Nephron (organoid): Measurements from ENCODE around the gene PHOSPHO2.

Source experiments
- H3K27ac Mint-ChIP-seq, 3 experiments: 2 replicates each; pipeline ENCODE4 v1.8.0; 2020; ENCODE audit warnings: mixed read lengths in 3 of 3, mild to moderate bottlenecking in 2 of 3, moderate library complexity in 1 of 3
- H3K27me3 Mint-ChIP-seq: 2 replicates; pipeline ENCODE4 v1.8.0; 2021; ENCODE audit warnings: low read depth, mild to moderate bottlenecking, moderate library complexity, mixed read lengths
- H3K36me3 Mint-ChIP-seq: 2 replicates; pipeline ENCODE4 v1.8.0; 2020; ENCODE audit warnings: low read depth, mixed read lengths
- H3K4me1 Mint-ChIP-seq: 2 replicates; pipeline ENCODE4 v1.8.0; 2020; ENCODE audit warnings: mixed read lengths
- H3K4me3 Mint-ChIP-seq, 3 experiments: 2 replicates each; pipeline ENCODE4 v1.8.0; 2020; ENCODE audit warnings: mild to moderate bottlenecking in 3 of 3, mixed read lengths in 3 of 3, moderate library complexity in 2 of 3
- H3K9me3 Mint-ChIP-seq: 2 replicates; pipeline ENCODE4 v1.8.0; 2020; ENCODE audit warnings: mixed read lengths
- TF ChIP-seq, protein P1 (sequence below), 3 experiments: fragments of 200-600 bp; sonication (generic); IDR thresholded peaks; one replicate each; pipeline ENCODE4 v1.5.0; 2021; ENCODE audit warnings: antibody characterized with exemption in 3 of 3; ENCODE audit not compliant: unreplicated experiment in 3 of 3

PHOSPHO2 gene

DNA sequence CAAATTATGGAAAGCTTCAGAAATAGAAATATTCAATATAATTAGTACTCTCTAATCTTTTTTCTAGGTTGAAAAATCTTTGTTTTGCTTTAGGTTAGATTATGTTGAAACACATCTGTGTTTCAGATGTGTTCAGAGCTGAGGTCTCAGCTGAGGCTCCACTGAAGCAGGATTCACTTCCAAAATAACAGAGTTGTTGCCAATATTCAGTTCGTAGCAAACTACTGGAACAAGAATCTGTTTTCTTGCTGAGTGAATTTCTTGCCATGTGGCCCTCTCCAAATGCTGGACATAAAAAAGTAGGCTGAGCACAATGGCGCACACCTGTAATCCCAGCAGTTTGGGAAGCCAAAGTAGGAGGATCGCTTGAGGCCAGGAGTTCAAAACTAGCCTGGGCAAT is 8.7 kb downstream of the PHOSPHO2 start:
- no peak overlapping the region for H3K4me3 Mint-ChIP-seq
- H3K27ac Mint-ChIP-seq, result no peak overlapping the region
- TF ChIP-seq, protein P1, sequence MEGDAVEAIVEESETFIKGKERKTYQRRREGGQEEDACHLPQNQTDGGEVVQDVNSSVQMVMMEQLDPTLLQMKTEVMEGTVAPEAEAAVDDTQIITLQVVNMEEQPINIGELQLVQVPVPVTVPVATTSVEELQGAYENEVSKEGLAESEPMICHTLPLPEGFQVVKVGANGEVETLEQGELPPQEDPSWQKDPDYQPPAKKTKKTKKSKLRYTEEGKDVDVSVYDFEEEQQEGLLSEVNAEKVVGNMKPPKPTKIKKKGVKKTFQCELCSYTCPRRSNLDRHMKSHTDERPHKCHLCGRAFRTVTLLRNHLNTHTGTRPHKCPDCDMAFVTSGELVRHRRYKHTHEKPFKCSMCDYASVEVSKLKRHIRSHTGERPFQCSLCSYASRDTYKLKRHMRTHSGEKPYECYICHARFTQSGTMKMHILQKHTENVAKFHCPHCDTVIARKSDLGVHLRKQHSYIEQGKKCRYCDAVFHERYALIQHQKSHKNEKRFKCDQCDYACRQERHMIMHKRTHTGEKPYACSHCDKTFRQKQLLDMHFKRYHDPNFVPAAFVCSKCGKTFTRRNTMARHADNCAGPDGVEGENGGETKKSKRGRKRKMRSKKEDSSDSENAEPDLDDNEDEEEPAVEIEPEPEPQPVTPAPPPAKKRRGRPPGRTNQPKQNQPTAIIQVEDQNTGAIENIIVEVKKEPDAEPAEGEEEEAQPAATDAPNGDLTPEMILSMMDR (IDR thresholded peaks at IDR 0.05; ENCODE audit: unreplicated experiment in 3 of 3), result no peak

GRCh38 chr2:169704160-169704708 is 10.0 kb downstream of the PHOSPHO2 start:
- Mint-ChIP-seq H3K27ac (no peak overlapping the region), H3K9me3 (no peaks in the 10 kb centered on the region), H3K4me1 (no peaks in the 10 kb centered on the region), H3K27me3 (no peaks in the 10 kb centered on the region), H3K4me3 (no peak overlapping the region), H3K36me3 (peaks cover 18% of the 10 kb centered on the region)
- TF ChIP-seq, protein P1 (IDR thresholded peaks at IDR 0.05; ENCODE audit: unreplicated experiment in 3 of 3), result no peak

More for the DNA sequence above, 8.7 kb downstream of the PHOSPHO2 start:
- Mint-ChIP-seq H3K36me3 (peaks cover 23% of the 10 kb centered on the region), H3K9me3 (no peaks in the 10 kb centered on the region), H3K4me1 (no peaks in the 10 kb centered on the region), H3K27me3 (no peaks in the 10 kb centered on the region)

GRCh38 chr2:169705927-169706326 is 11.7 kb downstream of the PHOSPHO2 start:
- Mint-ChIP-seq H3K27ac (no peak overlapping the region), H3K9me3 (no peaks in the 10 kb centered on the region), H3K36me3 (peaks cover 13% of the 10 kb centered on the region), H3K4me3 (no peak overlapping the region), H3K4me1 (no peaks in the 10 kb centered on the region), H3K27me3 (no peaks in the 10 kb centered on the region)
- TF ChIP-seq, protein P1 (IDR thresholded peaks at IDR 0.05; ENCODE audit: unreplicated experiment in 3 of 3), result no peak

DNA sequence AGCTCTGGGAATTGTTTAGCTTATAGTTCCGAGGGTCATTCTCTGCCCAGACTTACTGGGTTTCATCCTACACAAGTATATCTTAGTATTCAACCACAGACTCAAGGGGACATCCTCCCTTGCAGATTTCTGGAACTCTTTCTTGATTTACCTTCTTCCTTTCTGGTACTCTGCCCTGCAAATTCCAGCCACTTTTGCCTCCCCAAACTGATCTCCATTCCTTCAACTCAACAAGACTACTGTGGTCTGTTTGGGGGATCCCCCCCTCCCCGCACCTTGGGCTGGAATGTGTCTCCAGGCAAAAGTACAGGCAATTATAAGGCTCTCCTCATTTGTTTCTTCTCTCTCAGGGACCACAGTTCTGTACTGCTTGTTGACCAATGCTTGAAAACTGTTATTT is 13.4 kb downstream of the PHOSPHO2 start:
- Mint-ChIP-seq H3K4me3 (no peak overlapping the region), H3K27ac (no peak overlapping the region), H3K27me3 (no peaks in the 10 kb centered on the region), H3K36me3 (peaks cover 22% of the 10 kb centered on the region), H3K4me1 (no peaks in the 10 kb centered on the region), H3K9me3 (peaks cover 5% of the 10 kb centered on the region)
- TF ChIP-seq, protein P1 (IDR thresholded peaks at IDR 0.05; ENCODE audit: unreplicated experiment in 3 of 3), result no peak

DNA sequence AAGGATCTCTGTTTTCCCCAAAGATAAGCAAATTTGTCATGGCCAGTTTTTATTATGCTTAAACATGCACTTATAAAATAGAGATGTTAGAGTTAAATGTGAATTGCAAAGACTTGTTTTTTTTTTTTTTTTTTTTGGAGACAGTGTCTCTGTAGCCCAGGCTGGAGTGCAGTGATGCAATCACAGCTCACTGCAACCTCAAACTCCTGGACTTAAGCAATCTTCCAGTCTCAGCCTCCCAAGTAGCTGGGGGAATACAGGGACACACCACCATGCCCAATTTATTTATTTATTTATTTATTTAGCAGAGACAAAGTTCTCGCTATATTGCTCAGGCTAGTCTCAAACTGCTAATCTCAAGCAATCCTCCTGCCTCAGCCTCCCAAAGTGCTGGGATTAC is 15.1 kb downstream of the PHOSPHO2 start:
- Mint-ChIP-seq H3K36me3 (peaks cover 22% of the 10 kb centered on the region), H3K9me3 (peaks cover 5% of the 10 kb centered on the region)

GRCh38 chr2:169709981-169710380 is 15.7 kb downstream of the PHOSPHO2 start:
- H3K27me3 Mint-ChIP-seq, result no peaks in the 10 kb centered on the region
- H3K9me3 Mint-ChIP-seq, result peaks cover 5% of the 10 kb centered on the region
- TF ChIP-seq, protein P1 (IDR thresholded peaks at IDR 0.05; ENCODE audit: unreplicated experiment in 3 of 3), result no peak
- no peak overlapping the region for H3K4me3 Mint-ChIP-seq
- peaks cover 2% of the 10 kb centered on the region for H3K4me1 Mint-ChIP-seq
- H3K27ac Mint-ChIP-seq, result no peak overlapping the region
- peaks cover 21% of the 10 kb centered on the region for H3K36me3 Mint-ChIP-seq

More for the DNA sequence above, 15.1 kb downstream of the PHOSPHO2 start:
- Mint-ChIP-seq H3K4me1 (no peaks in the 10 kb centered on the region), H3K4me3 (no peak overlapping the region), H3K27me3 (no peaks in the 10 kb centered on the region), H3K27ac (no peak overlapping the region)
- TF ChIP-seq, protein P1 (IDR thresholded peaks at IDR 0.05; ENCODE audit: unreplicated experiment in 3 of 3), result no peak
